BLaER1 (cell line): ENCODE data around the gene VPS13C.

ENCODE experiments used
- H3K27ac ChIP-seq: shearing (Covaris generic); formaldehyde crosslinking; 2 replicates; pipeline ENCODE4 v1.8.1; 2022
- H3K27me3 ChIP-seq: shearing (Covaris generic); formaldehyde crosslinking; 2 replicates; pipeline ENCODE4 v1.8.1; 2022
- H3K36me3 ChIP-seq: shearing (Covaris generic); formaldehyde crosslinking; 2 replicates; pipeline ENCODE4 v1.8.1; 2022
- H3K4me1 ChIP-seq: shearing (Covaris generic); formaldehyde crosslinking; 2 replicates; pipeline ENCODE4 v1.8.1; 2022
- H3K4me2 ChIP-seq: shearing (Covaris generic); formaldehyde crosslinking; 2 replicates; pipeline ENCODE4 v1.8.1; 2022
- H3K4me3 ChIP-seq: shearing (Covaris generic); formaldehyde crosslinking; 2 replicates; pipeline ENCODE4 v1.8.1; 2022
- H3K9ac ChIP-seq: shearing (Covaris generic); formaldehyde crosslinking; 2 replicates; pipeline ENCODE4 v1.8.1; 2022
- H3K9me3 ChIP-seq: shearing (Covaris generic); formaldehyde crosslinking; 2 replicates; pipeline ENCODE4 v1.8.1; 2022
- H4K20me1 ChIP-seq: shearing (Covaris generic); formaldehyde crosslinking; 2 replicates; pipeline ENCODE4 v1.8.1; 2022
- Cebpa-rat ChIP-seq: shearing (Covaris generic); IDR thresholded peaks from 2 replicates; pipeline ENCODE4 v1.8.1; 2022

VPS13C gene

DNA sequence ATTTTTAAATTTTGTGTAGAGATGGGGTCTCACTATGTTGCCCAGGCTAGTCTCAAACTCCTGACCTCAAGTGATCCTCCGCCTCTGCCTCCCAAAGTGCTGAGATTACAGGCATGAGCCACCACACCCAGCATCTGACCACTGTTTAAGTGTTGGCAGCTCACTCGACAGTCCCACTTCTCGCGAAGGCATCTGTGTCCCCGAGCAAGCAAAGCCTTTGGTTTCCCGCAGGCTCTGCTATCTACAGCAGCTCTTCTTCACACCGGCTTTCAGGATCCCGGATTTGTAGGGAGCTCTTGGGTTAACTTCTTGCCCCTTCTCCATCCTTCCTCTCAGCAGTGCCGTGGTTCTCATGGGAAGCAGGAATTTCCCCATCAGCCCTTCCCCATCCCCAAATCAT lies 240.9 kb downstream of the VPS13C start:
- no peak for TF ChIP-seq Cebpa-rat
- no peak overlapping the region for H3K9ac ChIP-seq

DNA sequence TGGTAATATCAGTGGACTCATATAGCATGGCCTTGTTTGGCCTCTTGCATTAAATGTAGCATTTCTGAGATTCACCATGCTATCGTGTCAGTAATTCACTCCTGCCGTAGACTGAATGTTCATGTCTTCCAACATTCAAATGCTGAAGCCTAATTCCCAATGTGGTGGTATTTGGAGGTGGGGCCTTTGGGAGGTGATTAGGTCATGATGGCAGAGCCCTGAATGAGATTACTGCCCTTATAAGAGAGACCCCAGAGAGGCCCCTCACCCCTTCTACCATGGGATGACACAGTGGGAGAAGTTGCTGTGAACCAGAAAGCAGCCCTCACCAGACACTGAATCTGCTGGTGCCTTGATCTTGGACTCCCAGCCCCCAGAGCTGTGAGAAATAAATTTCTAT lies 241.4 kb downstream of the VPS13C start:
- Histone ChIP-seq H3K4me2 (no peak overlapping the region), H3K36me3 (no peaks in the 10 kb centered on the region), H4K20me1 (no peaks in the 10 kb centered on the region), H3K4me3 (no peak overlapping the region), H3K27ac (no peak overlapping the region), H3K27me3 (no peaks in the 10 kb centered on the region), H3K9me3 (no peaks in the 10 kb centered on the region), H3K4me1 (no peaks in the 10 kb centered on the region), H3K9ac (no peak overlapping the region)
- no peak for TF ChIP-seq Cebpa-rat

More for the DNA sequence above, 240.9 kb downstream of the VPS13C start:
- Histone ChIP-seq H4K20me1 (no peaks in the 10 kb centered on the region), H3K4me2 (no peak overlapping the region), H3K36me3 (no peaks in the 10 kb centered on the region), H3K27ac (no peak overlapping the region), H3K27me3 (no peaks in the 10 kb centered on the region), H3K4me3 (no peak overlapping the region), H3K9me3 (no peaks in the 10 kb centered on the region), H3K4me1 (no peaks in the 10 kb centered on the region)

DNA sequence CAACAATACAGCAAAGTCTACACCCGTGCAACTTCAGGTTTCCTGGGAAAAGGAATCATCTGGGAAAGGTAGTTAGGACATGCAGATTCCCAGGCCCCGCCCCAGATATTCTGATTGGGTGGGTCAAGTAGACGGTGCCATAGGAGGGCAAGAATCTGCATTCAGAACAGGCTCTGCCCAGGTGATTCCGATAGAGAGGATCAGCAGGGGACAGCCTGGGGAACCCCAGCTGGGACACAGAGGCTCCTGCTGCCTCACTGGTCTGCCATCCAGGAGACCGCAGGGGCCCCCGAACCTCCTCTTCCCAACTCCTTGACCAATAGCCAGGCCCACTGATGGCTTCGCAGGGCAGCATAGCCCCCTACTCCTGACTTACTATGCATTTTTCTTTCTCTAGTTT lies 243.4 kb downstream of the VPS13C start:
- no peak overlapping the region for H3K27ac ChIP-seq
- H3K9me3 ChIP-seq: no peaks in the 10 kb centered on the region
- no peaks in the 10 kb centered on the region for H4K20me1 ChIP-seq
- TF ChIP-seq Cebpa-rat: no peak
- no peak overlapping the region for H3K9ac ChIP-seq
- no peaks in the 10 kb centered on the region for H3K4me1 ChIP-seq
- no peaks in the 10 kb centered on the region for H3K27me3 ChIP-seq
- no peaks in the 10 kb centered on the region for H3K36me3 ChIP-seq
- no peak overlapping the region for H3K4me2 ChIP-seq
- H3K4me3 ChIP-seq: no peak overlapping the region

DNA sequence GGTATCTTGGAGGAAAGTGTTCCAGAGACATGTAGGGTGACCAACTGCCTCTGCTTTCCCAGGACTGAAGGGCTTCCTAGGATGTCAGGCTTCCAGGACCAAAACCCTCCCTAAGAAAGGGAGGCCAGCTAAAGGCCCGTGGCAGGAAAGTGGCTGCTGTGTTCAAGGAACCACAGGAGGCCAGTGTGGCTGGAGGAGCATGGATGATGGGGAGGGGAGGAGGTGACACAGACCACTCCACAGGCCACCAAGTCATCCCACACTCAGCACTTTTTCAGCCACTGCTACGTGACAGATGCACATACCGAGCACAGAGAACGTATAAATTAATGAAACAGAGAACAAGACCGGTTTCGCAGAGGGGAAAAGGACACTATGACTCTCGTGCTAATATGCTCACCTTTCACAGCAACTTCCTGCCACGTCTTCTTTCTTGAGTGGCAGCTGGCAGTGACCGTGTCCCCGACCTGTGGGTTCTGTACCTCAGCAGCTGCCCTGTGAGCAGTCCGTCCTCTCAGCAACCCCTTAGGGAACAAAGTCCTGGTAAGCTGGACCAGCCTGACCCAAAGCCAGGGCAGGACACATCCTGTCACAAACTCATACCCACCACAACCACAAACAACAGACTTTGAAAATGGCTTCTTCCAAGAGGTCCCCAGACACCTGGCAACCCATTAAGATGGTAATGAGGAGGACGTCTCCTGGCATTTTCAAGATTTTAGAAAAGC lies 244.7 kb downstream of the VPS13C start:
- Histone ChIP-seq H3K4me1 (no peaks in the 10 kb centered on the region), H4K20me1 (no peaks in the 10 kb centered on the region), H3K9ac (no peak overlapping the region), H3K27me3 (no peaks in the 10 kb centered on the region), H3K9me3 (no peaks in the 10 kb centered on the region), H3K36me3 (no peaks in the 10 kb centered on the region), H3K27ac (no peak overlapping the region), H3K4me2 (no peak overlapping the region), H3K4me3 (no peak overlapping the region)
- no peak for TF ChIP-seq Cebpa-rat

DNA sequence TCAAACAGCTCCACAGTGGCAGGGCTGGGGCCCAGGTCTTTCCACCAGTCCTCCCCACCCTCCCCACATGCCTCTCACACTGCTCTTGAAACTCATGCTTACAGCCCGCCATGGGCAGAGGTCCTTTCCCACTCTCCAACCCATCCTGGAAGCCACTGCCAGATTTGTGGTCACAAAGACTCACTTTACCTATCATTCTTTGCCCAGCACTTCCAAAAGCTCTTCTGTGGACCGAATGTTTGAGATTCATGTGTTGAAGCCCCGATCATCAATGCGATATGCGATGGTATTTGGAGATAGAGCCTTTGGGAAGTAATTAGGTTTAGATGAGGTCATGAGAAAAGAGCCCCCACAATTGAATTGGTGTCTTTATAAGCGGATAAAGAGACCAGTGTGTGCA lies 247.8 kb downstream of the VPS13C start:
- Histone ChIP-seq H3K4me1 (peaks cover 9% of the 10 kb centered on the region), H3K4me3 (no peak overlapping the region), H3K4me2 (no peak overlapping the region), H3K27ac (no peak overlapping the region), H4K20me1 (no peaks in the 10 kb centered on the region), H3K9me3 (no peaks in the 10 kb centered on the region), H3K27me3 (no peaks in the 10 kb centered on the region), H3K36me3 (no peaks in the 10 kb centered on the region), H3K9ac (no peak overlapping the region)
- TF ChIP-seq Cebpa-rat: no peak

DNA sequence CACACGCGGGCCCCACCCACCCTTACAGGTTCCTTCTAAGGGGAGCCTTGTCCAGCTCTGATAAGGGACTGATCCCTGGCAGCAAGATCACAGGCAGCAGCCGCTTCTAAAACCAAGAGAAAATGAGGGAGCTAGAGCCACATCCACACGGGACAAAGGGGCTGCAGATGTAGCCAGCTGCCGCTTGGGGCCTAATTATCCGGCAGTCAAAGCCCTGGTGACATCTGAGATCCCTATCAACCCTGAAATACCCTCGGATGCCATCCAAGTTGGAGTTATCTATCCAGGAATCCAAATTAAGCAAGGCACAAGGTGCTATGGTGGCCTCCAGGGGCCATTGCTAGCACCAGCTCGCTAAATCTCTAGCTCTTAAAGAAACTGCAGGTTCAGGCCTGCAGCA lies 248.3 kb downstream of the VPS13C start:
- no peaks in the 10 kb centered on the region for H4K20me1 ChIP-seq
- H3K36me3 ChIP-seq: no peaks in the 10 kb centered on the region
- H3K27ac ChIP-seq: no peak overlapping the region
- H3K9ac ChIP-seq: no peak overlapping the region
- no peak overlapping the region for H3K4me2 ChIP-seq
- H3K4me3 ChIP-seq: no peak overlapping the region
- no peaks in the 10 kb centered on the region for H3K27me3 ChIP-seq
- H3K4me1 ChIP-seq: peaks cover 11% of the 10 kb centered on the region
- no peak for TF ChIP-seq Cebpa-rat
- no peaks in the 10 kb centered on the region for H3K9me3 ChIP-seq

- Histone ChIP-seq H3K9ac (no peak overlapping the region), H3K36me3 (no peaks in the 10 kb centered on the region), H3K27me3 (no peaks in the 10 kb centered on the region), H3K9me3 (no peaks in the 10 kb centered on the region), H3K27ac (no peak overlapping the region), H3K4me1 (peaks cover 11% of the 10 kb centered on the region), H3K4me3 (no peak overlapping the region), H3K4me2 (no peak overlapping the region), H4K20me1 (no peaks in the 10 kb centered on the region)
- no peak for TF ChIP-seq Cebpa-rat
These were observed 251.0 kb downstream of the VPS13C start for GRCh38 chr15:61809216-61809615.

GRCh38 chr15:61807281-61807929 lies 252.8 kb downstream of the VPS13C start:
- H3K4me3 ChIP-seq: no peak overlapping the region
- H4K20me1 ChIP-seq: no peaks in the 10 kb centered on the region
- H3K4me1 ChIP-seq: peaks cover 11% of the 10 kb centered on the region
- no peaks in the 10 kb centered on the region for H3K36me3 ChIP-seq
- TF ChIP-seq Cebpa-rat: no peak
- H3K4me2 ChIP-seq: peak overlapping the region; percentile 37
- H3K27ac ChIP-seq: no peak overlapping the region
- H3K9me3 ChIP-seq: no peaks in the 10 kb centered on the region
- no peak overlapping the region for H3K9ac ChIP-seq
- no peaks in the 10 kb centered on the region for H3K27me3 ChIP-seq
